IMR-90 (cell line): ENCODE data around the gene CARS2. TPM values are rescaled to one million over a fixed set of nuclear protein-coding genes. Genes with fewer than 3 reads are reported as not detected.

ENCODE experiments used
- ATAC-seq: fragments of 200-7000 bp; cut with Tn5 transposase; 2 replicates; pipeline ENCODE4 v1.9.1; 2020; ENCODE audit warnings: low read depth, mild to moderate bottlenecking, moderate library complexity
- BruUV-seq: library from RNA; stranded (reverse); fragments of 400-500 nt; replicated peaks from 2 replicates; lab custom pipeline; 2021; lab: Mats Ljungman, UMichigan
- CTCF ChIA-PET: fragments of 300-600 bp; formaldehyde crosslinking; extraction: SDS; loops from one replicate; lab custom pipeline; 2021; ENCODE audit warnings: antibody characterized with exemption; lab: Yijun Ruan, JAX
- POLR2A ChIA-PET: fragments of 300-600 bp; sonication (Branson Sonifier 250); formaldehyde crosslinking; loops from one replicate; lab custom pipeline; 2022; ENCODE audit warnings: antibody characterized with exemption; ENCODE audit not compliant: unreplicated experiment; lab: Charles Lee
- DNase-seq: peaks from one replicate; pipeline ENCODE4 v3.0.0; 2013
- H2AFZ ChIP-seq: replicated peaks from 2 replicates; pipeline ENCODE3; 2013; ENCODE audit warnings: low read length, mild to moderate bottlenecking; ENCODE audit not compliant: poor library complexity
- H2AK5ac ChIP-seq: 2 replicates; pipeline ENCODE4 v1.6.1; 2013; ENCODE audit warnings: low read depth, low read length, inconsistent platforms
- H2AK9ac ChIP-seq: replicated peaks from 2 replicates; pipeline ENCODE3; 2013; ENCODE audit warnings: mild to moderate bottlenecking, low read depth, low read length, moderate library complexity; ENCODE audit not compliant: poor library complexity
- H2BK120ac ChIP-seq: 2 replicates; pipeline ENCODE4 v1.6.1; 2013; ENCODE audit warnings: low read depth, low read length, inconsistent platforms
- H2BK15ac ChIP-seq: 3 replicates; pipeline ENCODE4 v1.6.1; 2013; ENCODE audit warnings: low read depth, low read length, inconsistent platforms
- H2BK20ac ChIP-seq: 2 replicates; pipeline ENCODE4 v1.6.1; 2013; ENCODE audit warnings: low read depth, mild to moderate bottlenecking, inconsistent platforms, low read length, moderate library complexity
- H2BK5ac ChIP-seq: 2 replicates; pipeline ENCODE4 v1.6.1; 2013; ENCODE audit warnings: mild to moderate bottlenecking, low read depth, low read length, inconsistent platforms; ENCODE audit not compliant: poor library complexity, severe bottlenecking
- H3K14ac ChIP-seq: replicated peaks from 2 replicates; pipeline ENCODE4 v1.6.1; 2013; ENCODE audit warnings: low read depth, low read length, inconsistent platforms
- H3K18ac ChIP-seq: 2 replicates; pipeline ENCODE4 v1.6.1; 2013; ENCODE audit warnings: low read depth, low read length, control low read depth
- H3K23ac ChIP-seq: 2 replicates; pipeline ENCODE4 v1.6.1; 2013; ENCODE audit warnings: low read depth, low read length, inconsistent platforms
- H3K27ac ChIP-seq: 2 replicates; pipeline ENCODE4 v1.5.1; 2013; ENCODE audit warnings: mild to moderate bottlenecking, control low read depth, low read length; ENCODE audit not compliant: insufficient read depth
- H3K27me3 ChIP-seq: 2 replicates; pipeline ENCODE4 v1.6.1; 2013; ENCODE audit warnings: low read length; ENCODE audit not compliant: control insufficient read depth, insufficient read depth
- H3K36me3 ChIP-seq: 2 replicates; pipeline ENCODE4 v1.6.1; 2013; ENCODE audit warnings: low read length, mixed read lengths; ENCODE audit not compliant: control insufficient read depth, insufficient read depth
- H3K4ac ChIP-seq: 2 replicates; pipeline ENCODE4 v1.6.1; 2013; ENCODE audit warnings: low read depth, low read length, inconsistent platforms
- H3K4me1 ChIP-seq: 2 replicates; pipeline ENCODE4 v1.6.1; 2013; ENCODE audit warnings: low read length, mixed read lengths; ENCODE audit not compliant: control insufficient read depth, insufficient read depth
- H3K4me2 ChIP-seq: 2 replicates; pipeline ENCODE4 v1.6.1; 2013; ENCODE audit warnings: low read depth, mild to moderate bottlenecking, control low read depth, low read length, moderate library complexity
- H3K4me3 ChIP-seq: 2 replicates; pipeline ENCODE4 v1.5.1; 2013; ENCODE audit warnings: low read depth, mild to moderate bottlenecking, control low read depth, low read length, moderate library complexity; ENCODE audit not compliant: insufficient read depth
- H3K56ac ChIP-seq: 2 replicates; pipeline ENCODE4 v1.6.1; 2013; ENCODE audit warnings: low read length, inconsistent platforms; ENCODE audit not compliant: insufficient read depth; ENCODE audit errors: extremely low read depth
- H3K79me1 ChIP-seq, 2 experiments: 2 replicates each; pipeline ENCODE4 v1.6.1; 2013; ENCODE audit warnings: low read length in 2 of 2, inconsistent platforms in 1 of 2, low read depth in 1 of 2
- H3K9ac ChIP-seq: 2 replicates; pipeline ENCODE4 v1.6.1; 2013; ENCODE audit warnings: low read depth, low read length, control low read depth
- H3K9me1 ChIP-seq: 2 replicates; pipeline ENCODE4 v1.6.1; 2013; ENCODE audit warnings: low read length, inconsistent platforms; ENCODE audit not compliant: insufficient read depth
- H3K9me3 ChIP-seq: 2 replicates; pipeline ENCODE4 v1.6.1; 2013; ENCODE audit warnings: low read length; ENCODE audit not compliant: control insufficient read depth, insufficient read depth
- H4K20me1 ChIP-seq: 2 replicates; pipeline ENCODE4 v1.6.1; 2013; ENCODE audit warnings: low read length, inconsistent platforms; ENCODE audit not compliant: insufficient read depth
- H4K5ac ChIP-seq: 2 replicates; pipeline ENCODE4 v1.6.1; 2013; ENCODE audit warnings: mild to moderate bottlenecking, low read depth, low read length, control low read depth
- H4K8ac ChIP-seq, 2 experiments: 2 replicates each; pipeline ENCODE4 v1.6.1; 2013; ENCODE audit warnings: low read depth in 2 of 2, low read length in 2 of 2, control low read depth in 1 of 2, inconsistent platforms in 1 of 2
- H4K91ac ChIP-seq: 2 replicates; pipeline ENCODE4 v1.6.1; 2013; ENCODE audit warnings: low read depth, low read length, inconsistent platforms; ENCODE audit not compliant: insufficient read depth
- CEBPB ChIP-seq: IDR thresholded peaks from 2 replicates; pipeline ENCODE4 v1.6.1; 2012; ENCODE audit warnings: low read depth, low read length, improper control_type of control experiment
- FOS ChIP-seq: fragments of 150-350 bp; IDR thresholded peaks from 2 replicates; pipeline ENCODE4 v1.6.1; 2016; ENCODE audit warnings: low read depth, low read length
- MAFK ChIP-seq: IDR thresholded peaks from 2 replicates; pipeline ENCODE4 v1.6.1; 2012; ENCODE audit warnings: low read depth, low read length, improper control_type of control experiment
- MXI1 ChIP-seq: IDR thresholded peaks from 2 replicates; pipeline ENCODE4 v1.6.1; 2012; ENCODE audit warnings: low read depth, mild to moderate bottlenecking, low read length, moderate library complexity, borderline replicate concordance
- RCOR1 ChIP-seq: IDR thresholded peaks from 2 replicates; pipeline ENCODE4 v1.6.1; 2012; ENCODE audit warnings: mild to moderate bottlenecking, low read length, improper control_type of control experiment; ENCODE audit not compliant: insufficient replicate concordance
- SMC3 ChIP-seq: fragments of 150-350 bp; IDR thresholded peaks from 2 replicates; pipeline ENCODE4 v1.6.1; 2016; ENCODE audit warnings: low read depth, mild to moderate bottlenecking, antibody characterized with exemption, low read length, moderate library complexity
- USF2 ChIP-seq: fragments of 150-350 bp; IDR thresholded peaks from 2 replicates; pipeline ENCODE4 v1.6.1; 2017; ENCODE audit warnings: mild to moderate bottlenecking, antibody characterized with exemption, low read length, low read depth
- WGBS, 2 experiments: methylation state at CpG; one replicate each; pipeline versions ENCODE4 v1.1.5 to v1.1.7; 2013; ENCODE audit warnings: missing lambda C conversion rate in 2 of 2; ENCODE audit not compliant: insufficient read length in 1 of 2; ENCODE audit errors: extremely low coverage in 2 of 2; 5-methylcytosine and 5-hydroxymethylcytosine counted together
- dilution Hi-C: fragments of 300-500 bp; cut with HindIII; formaldehyde crosslinking; loops from one replicate; pipeline ENCODE4 v1.14.3; 2018; ENCODE audit warnings: low sequenced_read_pairs; ENCODE audit not compliant: unreplicated experiment
- in situ Hi-C: fragments of 300-500 bp; cut with MboI; formaldehyde crosslinking; loops from 3 replicates; pipeline ENCODE4 v1.14.3; 2019; ENCODE audit warnings: low sequenced_read_pairs, inconsistent platforms, mixed read lengths
- intact Hi-C: fragments of 100-400 bp; cut with micrococcal nuclease; formaldehyde crosslinking; loops from 2 replicates; pipeline ENCODE4 v1.10.0; 2022
- polyA plus RNA-seq, 3 experiments: library from polyadenylated mRNA; depleted of rRNA; stranded (reverse); fragments of >200 nt; gene quantifications; 2 replicates each; pipeline ENCODE4 v1.2.3, GENCODE V29; 2012; ENCODE audit warnings: low replicate concordance in 1 of 3
- total RNA-seq: library from RNA; depleted of rRNA; stranded (reverse); fragments of >200 nt; gene quantifications from 2 replicates; pipeline ENCODE4 v1.2.3, GENCODE V29; 2012

CARS2 gene
- total and polyA plus RNA-seq, 2 of the 4 experiments (the other 2 are of a cell fraction), result 76.2 to 76.4 TPM

GRCh38 chr13:110746438-110746837 is 40.5 kb upstream of the CARS2 start:
- Histone ChIP-seq H3K4me3 (no peak overlapping the region), H2BK5ac (peak overlapping the region; percentile 43), H3K27ac (no peak overlapping the region; the same call in 1 of the 2 replicates), H2AK5ac (no peak overlapping the region), H4K5ac (no peak overlapping the region), H3K79me1 (no peaks in the 10 kb centered on the region; a peak in 1 of 4 replicates), H4K20me1 (no peaks in the 10 kb centered on the region), H2BK20ac (no peak overlapping the region; the same call in 1 of the 2 replicates), H4K8ac (no peak overlapping the region), H3K36me3 (no peaks in the 10 kb centered on the region), H2BK15ac (no peak overlapping the region), H3K18ac (peak overlapping the region; percentile 79; the same call in 1 of the 2 replicates), H3K9ac (0 out of 2 replicates have a peak overlapping the region, but pooled peaks have one; percentile 38), H3K27me3 (no peaks in the 10 kb centered on the region), H3K14ac (no peak overlapping the region; the same call in 1 of the 2 replicates), H3K56ac (no peak overlapping the region), H2BK120ac (no peak overlapping the region), H4K91ac (no peak overlapping the region), H2AK9ac (no peak overlapping the region), H3K4me1 (0 out of 2 replicates have a peak, but pooled peaks cover 2% of the 10 kb centered on the region), H3K9me1 (no peaks in the 10 kb centered on the region), H3K23ac (no peak overlapping the region), H3K4ac (no peak overlapping the region), H3K4me2 (peak overlapping the region; percentile 94; the same call in 1 of the 2 replicates), H3K9me3 (peaks cover 7% of the 10 kb centered on the region), H2AFZ (no peak overlapping the region)
- intact Hi-C loops, result no loop called here
- ATAC-seq (peak; percentile 87), DNase-seq (peak; percentile 43)
- WGBS, 2 experiments, result no CpG with 5 or more reads among the region's 1 CpG
- no TSS peak for BruUV-seq
- CTCF ChIA-PET, result no interaction called here
- no peak for TF ChIP-seq CEBPB
- no peak for TF ChIP-seq RCOR1
- no peak for TF ChIP-seq USF2
- no peak for TF ChIP-seq MAFK
- TF ChIP-seq MXI1, result no peak
- no peak for TF ChIP-seq FOS
- no peak for TF ChIP-seq SMC3
- in situ Hi-C loops, result no loop called here
- dilution Hi-C loops, result no loop called here
- POLR2A ChIA-PET, result no interaction called here
